Ecto neural progenitor cell (in vitro differentiated cells): ENCODE measurements around the gene HCRT.
"Not testable (repeated sequence)": the region's sequence is repeated elsewhere in the genome, so short reads cannot be mapped to it uniquely, and the experiment has no call there.

Experiments
- DNase-seq: peaks from one replicate; pipeline ENCODE4 v3.0.0-alpha.2; 2018; ENCODE audit warnings: low spot score

HCRT gene, protein sequence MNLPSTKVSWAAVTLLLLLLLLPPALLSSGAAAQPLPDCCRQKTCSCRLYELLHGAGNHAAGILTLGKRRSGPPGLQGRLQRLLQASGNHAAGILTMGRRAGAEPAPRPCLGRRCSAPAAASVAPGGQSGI

DNA sequence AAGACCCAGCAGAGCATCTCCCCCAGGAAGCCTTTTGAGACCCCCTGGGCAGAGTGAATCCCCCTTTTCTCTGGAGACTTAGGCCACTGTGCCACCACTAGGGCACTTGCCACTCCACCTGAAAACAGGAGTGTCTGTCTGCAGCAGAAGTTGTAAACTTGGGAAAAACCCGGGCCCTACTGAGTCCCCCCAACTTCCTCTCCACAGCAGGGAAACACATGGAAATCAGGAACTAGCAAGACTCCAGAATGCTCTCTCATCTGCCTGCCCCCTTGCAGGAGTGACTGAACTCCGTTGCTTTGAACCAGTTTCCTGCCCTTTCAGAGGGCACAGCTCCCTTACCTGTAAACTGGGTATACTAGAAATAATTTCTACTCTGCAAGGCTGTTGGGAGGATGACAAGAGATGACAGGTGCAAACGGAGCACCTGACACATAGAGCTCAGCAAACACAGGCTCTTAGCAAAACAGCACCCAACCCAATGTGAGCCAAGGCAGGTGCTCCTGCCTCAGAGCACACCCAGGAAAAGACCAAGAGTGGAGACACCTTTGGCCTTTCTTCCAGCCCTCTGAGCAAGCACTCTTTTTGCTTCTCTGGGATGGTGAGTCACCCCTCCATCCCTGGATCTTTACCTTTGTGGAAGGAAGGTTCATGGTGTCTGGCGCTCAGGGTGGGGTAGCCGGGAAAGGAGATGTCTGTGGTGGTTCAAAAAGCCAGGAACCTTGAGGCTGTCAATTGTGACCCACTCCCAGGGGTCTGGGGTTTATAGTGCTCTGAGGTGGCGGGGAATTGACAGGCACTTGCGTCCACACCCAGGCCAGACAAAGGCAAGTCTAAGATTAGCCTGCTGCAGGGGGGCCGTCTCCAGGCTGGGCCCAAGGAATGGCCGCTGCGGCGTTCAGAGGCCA, at the start of gene HCRT:
TSS of gene HCRT (minus strand) at position 740 of the 908 bp plus-strand sequence. CDS start at position 653, 87 bp downstream.
- DNase-seq = no peak

DNA sequence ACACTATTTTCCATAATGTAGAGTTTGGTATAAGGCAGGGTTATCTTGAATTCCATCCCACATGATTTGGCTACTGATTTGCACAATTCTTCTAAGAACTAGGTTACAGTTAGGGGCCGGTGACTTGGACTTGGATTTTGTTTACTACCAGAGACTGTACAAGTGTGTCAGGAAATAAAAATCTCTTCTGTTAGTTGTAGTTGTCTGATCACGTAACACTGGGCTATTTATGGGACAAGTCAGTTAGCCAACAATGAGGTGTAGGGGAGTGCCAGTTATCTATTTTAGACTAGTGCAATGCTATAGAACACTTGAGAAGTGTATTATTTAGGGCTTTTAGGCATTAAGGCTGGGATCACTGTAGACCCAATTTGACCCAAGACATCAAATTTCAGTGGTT, 48.7 kb upstream of the HCRT start:
- DNase-seq = no peak

DNA sequence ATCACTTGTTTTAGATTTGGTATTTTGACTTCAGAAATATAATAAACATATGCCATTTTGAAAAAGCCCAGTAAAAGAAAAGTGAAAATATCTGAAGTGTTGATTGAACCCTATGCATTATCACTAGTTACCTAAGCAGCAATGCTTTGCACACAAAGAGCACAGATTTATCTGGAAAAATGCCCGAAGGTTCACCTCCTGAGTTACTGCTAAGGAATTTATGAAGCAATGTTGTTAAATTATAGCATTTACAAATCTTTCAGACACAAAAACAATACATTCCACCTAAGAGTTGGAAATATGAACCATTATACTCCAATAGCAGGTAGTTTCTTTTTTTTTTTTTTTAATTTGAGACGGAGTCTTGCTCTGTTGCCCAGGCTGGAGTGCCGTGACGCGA, 47.9 kb upstream of the HCRT start:
- DNase-seq = no peak

DNA sequence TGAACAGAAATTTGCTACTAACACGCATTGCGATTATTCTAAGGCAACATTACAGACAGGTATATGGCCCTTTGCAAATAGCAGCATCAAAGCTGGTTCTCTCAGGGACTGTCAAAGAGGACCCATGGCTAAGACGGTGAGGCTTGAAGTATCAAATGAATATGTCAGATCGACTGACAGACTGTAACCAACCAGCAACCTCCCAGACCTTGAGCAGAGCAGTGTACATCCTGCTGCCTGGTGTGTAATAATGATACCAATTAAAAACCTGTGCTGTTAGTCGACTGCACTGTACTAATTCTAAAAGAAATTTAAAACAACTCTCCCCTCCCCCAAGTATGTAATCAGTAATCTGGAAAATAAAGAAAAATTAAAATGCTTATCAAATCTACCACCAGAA, 45.0 kb upstream of the HCRT start:
- DNase-seq = no peak

DNA sequence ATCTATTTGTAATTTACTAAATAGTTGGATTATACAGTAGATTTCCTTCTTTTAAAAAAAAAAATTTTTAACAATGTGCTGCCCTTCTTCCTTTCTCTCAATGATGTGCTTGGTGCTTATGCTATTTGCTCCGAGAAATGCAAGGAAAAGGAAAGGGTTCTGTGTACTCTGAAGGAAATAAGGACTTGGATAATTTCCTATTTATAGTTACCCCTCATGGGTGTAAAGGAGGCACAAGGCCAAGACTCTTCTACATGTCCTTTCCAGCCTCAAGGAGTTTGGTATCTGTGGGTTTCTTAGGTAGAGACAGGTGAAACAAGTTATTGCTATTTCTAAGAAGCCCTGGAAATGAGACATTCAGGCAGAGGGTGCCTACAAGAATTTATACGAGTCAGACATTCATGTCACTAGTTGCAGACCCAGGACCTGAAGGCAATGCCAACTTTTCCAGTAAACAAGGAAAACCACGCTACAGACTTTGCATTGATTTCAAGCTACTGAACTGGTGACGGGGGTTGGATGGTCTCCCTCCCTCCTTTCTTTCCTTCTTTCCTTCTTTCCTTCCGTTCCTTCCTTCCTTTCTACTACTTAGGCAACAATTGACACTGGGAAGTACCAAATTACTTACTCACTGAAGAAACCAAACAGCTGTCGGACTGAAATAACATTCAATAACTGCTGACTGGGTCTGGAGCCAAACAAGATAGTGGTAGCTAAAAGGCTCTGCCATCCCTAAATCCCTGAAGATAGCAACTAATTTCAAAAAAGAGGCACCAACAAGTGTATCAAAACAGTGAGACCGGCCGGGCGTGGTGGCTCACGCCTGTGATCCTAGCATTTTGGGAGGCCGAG, 42.8 kb upstream of the HCRT start:
- no peak for DNase-seq

DNA sequence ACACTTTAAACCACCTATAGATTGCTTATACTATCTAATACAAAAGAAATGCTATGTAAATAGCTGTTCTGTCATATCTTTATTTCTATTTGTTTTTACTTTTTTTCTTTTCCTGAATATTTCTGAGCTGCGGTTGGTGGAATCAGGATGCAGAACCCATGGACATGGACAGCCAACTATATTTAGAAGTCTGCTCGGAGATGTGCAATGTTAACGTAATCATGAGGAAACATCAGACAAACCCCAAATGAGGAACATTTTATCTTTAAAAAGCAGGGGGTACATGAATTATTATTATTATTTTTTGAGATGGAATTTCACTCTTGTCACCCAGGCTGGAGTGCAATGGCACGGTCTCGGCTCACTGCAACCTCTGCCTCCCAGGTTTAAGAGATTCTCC, 40.4 kb upstream of the HCRT start:
- no peak for DNase-seq

DNA sequence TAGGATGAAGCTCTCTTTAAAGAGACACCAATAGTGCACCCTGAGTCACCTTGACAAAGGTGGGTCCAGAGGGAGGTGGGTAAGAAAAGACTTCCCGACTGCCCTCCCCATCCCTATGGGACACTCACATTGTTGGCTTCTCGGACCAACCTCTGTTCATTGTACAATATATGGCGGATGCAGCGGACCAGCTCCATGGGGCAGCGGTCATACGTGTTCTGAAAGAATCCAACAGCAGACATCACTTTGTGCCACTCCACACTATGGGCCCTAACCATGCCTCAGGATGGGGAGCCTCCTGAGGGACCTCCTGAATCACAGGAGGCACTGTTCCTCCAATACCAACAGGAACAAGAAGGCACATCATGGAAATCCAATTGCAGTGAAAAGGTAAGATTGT, 39.4 kb upstream of the HCRT start:
- no peak for DNase-seq

DNA sequence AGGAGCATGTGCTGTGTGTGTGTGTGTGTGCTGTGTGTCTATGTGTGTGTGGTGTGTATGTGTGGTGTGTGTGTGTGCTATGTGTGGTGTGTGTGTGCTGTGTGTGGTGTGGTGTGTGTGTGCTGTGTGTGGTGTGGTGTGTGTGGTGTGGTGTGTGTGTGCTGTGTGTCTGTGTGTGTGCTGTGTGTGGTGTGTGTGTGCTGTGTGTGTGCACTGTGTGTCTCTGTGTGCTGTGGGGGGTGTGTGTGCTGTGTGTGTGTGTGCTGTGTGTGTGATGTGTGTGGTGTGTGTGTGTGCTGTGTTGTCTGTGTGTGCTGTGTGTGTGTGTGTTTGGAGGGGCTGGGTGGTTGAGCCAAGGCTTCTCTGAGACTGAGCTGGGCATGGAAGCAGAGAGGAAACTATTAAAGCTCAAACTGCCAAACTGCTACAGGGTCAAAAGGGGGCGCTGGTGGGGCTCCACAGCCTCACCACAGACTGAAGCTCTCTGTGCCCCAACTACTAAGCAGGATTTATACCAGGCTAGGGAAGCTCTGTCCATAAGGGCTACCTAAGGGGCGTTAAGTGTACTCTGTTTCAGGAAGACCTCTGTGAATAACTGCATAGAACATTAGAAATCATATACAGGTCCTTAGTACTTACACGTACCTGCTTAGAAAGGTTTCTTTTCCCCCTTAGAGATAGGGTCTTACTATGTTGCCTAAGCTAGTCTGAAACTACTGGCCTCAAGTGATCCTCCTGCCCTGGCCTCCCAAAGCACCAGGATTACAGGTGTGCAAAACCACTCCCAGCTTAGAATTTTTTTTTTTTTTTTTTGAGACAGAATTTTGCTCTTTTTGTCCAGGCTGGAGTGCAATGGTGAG, 36.9 kb upstream of the HCRT start:
- peak; percentile 72 for DNase-seq

DNA sequence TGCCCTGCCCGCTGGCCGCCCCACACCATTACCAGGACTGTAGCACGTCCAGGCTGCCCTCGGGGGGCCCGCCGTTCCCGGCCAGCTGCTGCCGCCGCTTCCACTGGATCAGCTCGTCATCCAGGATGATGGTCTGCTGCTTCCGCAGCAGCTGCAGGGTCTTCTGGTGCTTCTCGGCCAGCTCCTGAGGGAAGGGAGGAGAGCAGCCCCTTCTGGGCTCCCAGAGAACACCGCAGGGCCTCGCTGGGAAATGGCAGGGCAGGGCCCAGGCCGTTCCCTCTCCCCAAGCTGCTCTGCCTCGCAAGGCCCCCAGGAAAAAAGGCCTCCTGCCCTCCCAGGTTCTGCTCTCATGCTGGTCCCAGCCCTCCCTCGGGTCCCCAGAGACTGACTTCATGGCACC, 34.0 kb upstream of the HCRT start:
- not testable (repeated sequence) for DNase-seq

DNA sequence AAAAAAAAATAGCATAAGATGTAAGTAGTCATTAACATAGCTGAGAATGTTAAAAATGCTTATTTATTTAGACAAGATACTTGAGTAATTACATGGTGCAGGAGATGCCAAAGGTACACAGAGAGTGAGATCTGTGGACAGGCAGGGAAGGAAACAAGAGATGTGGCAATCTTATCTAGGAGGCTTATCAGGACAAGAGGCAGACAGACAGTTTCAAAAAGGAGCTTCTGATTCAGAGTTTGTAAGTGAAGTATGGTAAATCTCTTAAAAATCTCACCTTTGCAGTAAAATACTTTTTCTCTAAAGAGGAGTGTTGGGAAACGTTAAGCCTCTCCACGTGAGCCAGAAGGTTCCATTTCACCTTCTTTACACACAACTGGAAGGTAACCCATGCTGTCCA, 28.9 kb upstream of the HCRT start:
- no peak for DNase-seq

DNA sequence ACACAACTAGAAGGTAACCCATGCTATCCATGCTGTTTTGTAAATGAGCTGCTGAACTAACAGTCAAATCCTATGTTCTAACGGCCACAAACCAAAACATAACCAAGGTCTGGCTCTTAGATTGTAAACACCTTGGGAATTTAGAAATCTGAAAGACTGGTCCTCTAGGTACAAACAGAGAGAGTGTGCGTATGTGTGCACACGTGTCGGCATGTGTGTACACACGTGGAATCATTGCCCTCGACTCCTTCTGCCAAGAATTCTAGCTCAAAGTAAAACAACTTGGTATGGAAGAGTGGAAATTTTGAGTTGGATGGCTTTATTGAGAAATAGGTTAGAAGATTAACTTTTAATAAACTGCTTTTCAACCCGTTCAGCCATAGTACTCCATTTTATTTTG, 27.1 kb upstream of the HCRT start:
- no peak for DNase-seq

DNA sequence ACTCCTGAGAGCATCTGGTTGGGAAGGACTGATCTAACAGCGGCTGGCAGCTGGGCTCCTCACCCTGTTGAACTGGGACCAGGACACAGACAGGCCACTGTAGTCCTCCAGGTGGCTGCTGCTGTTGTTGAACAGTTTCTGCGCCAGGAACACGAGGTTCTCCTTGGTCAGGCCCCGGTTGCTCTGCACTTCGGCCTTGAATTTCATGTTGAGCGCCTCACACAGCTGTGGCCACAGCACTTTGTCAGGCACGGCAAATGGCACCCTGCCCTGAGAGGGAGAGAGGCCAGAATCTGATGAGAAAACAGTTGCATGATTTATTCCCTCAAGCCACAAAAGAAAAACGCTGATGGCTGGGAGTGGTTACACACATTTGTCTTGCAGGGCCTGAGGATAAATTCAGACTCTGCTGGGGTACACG, 26.7 kb upstream of the HCRT start:
- DNase-seq = not testable (repeated sequence)

DNA sequence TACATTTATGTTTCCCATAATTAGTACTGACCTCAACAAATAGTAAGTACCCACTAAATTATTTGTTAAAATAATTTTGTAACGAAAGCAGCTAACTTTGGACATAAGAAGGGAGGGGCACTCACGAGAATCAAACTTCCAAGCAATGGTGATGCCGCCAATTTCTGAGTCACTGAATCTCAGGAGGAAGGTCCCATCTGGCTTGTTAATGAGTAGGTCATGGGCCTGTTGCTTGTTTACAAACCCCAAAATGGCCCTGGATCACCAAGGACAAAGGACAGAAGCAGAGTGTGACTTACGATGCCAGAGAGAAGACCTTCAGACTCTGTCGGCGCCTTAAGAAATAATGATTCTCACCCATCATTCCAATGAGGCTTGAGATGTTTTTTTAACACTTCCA, 24.8 kb upstream of the HCRT start:
- DNase-seq = no peak

DNA sequence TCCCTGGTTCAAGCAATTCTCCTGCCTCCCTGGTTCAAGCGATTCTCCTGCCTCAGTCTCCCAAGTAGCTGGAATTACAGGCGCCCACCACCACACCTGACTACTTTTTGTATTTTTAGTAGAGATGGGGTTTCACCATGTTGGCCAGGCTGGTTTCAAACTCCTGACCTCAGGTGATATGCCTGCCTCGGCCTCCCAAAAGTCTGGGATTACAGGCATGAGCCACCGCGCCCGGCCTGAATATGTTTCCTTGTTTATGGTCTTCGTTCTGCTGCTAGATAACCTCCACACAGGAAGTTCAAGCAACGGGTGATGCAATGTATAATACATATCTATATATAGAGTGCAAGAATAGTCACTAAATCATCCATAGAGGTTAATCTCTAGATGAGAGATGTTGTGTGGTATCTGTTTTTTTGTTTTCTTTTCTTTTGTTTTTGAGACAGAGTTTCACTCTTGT, 20.9 kb upstream of the HCRT start:
- DNase-seq = not testable (repeated sequence)

DNA sequence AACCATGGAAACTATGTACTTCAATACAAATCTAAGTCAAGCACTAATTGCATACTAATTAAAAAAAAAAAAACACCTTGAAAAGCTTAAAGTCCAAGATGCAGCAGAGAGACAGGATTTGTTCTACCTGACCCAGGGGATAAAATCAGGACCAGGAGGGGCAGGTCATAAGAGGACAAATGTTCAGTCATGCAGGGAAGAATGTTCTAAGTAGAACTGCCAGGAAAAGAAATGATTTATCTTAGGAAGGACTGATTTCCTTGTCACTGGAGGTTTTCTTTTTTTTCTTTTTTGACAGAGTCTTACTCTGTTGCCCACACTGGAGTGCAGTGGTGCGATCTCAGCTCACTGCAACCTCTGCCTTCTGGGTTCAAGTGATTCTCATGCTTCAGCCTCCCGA, 18.1 kb upstream of the HCRT start:
- no peak for DNase-seq

DNA sequence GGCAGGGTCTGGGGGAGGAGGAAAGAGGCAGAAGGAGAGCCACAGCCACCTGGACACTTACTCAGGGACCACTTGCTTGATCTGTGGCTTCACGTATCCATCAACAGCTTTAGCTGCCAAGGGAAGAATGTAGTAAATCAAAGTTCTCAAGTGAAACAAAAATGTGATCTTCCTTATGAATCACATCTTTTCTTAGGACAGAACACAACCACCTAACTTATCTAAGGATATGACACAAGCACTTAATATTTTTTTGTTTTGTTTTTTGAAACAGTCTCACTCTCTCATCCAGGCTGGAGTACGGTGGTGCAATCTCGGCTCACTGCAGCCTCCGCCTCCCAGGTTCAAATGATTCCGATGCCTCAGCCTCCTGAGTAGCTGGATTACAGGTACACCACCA, 17.4 kb upstream of the HCRT start:
- no peak for DNase-seq

DNA sequence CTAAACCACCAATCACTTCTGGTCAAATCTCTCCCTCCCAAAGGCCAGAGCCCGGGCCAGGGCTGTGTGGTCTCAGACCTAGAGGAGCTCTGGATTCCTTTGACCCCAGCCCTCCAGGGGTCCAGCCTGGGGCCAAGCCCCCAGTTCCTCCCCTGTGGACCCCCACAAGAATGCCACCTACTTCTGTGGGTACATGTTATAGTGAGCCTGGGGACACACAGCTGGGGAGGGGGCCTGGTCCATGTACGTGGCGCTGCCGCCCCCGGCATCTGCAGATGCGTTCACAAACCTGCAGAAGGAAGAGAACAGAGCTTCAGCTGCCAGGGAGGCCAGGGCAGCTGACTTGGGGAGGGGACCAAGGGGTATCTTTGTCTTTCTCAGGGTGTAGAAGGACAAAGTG, 16.9 kb upstream of the HCRT start:
- no peak for DNase-seq

DNA sequence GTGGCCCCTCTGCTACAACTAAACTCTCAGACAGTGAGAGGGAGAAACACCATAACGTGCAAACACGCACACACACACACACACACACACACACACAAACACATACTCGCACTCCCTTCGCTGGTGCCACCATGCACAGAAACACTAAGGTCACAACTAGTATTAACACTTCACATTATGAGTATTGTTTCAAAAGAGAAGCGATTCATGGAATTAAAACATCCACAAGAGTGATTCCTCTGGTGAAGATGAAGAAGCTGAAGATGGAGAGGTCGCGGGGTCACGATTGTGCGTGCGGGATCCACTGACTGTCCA, 16.2 kb upstream of the HCRT start:
- no peak for DNase-seq

DNA sequence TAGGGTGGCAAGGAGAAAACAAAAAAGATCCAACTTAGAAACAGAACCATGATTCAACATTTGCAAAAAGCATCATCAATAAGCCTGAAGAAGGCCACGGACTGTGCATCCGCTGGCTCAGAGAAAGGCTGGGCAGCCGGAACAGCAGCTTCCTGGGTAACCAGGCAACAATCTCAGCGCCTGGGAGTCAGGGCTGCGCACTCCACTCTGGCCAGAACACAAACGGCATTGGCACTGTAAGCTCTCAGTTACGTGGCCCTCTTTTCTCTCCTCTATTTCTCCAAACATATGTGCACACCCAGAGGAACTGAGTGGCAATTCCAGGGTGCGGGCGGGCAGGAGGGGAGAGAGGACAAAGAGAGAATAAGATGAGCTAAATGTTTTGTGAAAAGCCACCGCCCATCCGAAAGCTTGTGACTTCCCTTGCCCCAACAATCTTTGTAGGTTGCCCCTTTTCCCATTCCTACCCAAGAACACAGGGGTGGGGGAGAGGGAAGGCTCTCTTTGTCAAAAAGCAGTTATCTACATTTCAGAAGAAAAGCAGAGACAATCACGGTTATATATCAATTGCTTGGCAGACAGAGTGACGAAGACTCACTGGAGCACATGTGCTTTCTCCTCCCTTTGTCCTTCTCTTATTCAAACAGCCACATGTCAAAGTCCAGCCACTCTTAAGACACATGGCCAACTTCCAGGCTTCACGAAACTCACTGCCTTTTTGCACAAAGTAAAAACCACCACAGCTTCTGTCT, 15.6 kb upstream of the HCRT start:
- no peak for DNase-seq

DNA sequence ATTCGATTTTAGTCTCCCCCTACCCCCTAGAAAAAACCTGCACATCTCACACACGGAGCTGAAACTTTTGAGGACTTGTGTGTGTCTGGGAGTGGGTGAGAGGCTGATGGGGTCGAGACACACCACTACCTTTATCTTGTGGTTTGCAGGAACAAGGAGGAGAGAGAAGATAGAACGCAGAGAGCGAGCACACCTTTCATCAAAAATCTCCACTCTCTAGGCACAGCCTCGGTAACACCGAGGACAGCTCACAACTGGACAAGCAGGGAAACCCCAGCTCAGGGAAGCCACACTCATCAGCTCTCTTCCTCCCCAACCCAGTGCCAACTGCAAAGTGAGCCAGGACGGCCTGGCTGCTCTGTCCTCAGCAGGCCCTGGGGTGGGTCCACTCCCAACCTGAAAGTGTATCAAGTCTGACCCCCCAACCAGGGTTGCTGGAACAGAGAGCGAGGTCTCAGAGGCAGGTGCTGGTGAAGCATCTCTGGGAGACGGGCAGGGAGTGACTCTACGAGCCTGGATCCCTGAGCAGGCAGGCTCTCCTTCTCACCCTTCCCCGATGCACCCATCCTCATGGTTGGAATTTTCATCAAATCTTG, 14.3 kb upstream of the HCRT start:
- no peak for DNase-seq

DNA sequence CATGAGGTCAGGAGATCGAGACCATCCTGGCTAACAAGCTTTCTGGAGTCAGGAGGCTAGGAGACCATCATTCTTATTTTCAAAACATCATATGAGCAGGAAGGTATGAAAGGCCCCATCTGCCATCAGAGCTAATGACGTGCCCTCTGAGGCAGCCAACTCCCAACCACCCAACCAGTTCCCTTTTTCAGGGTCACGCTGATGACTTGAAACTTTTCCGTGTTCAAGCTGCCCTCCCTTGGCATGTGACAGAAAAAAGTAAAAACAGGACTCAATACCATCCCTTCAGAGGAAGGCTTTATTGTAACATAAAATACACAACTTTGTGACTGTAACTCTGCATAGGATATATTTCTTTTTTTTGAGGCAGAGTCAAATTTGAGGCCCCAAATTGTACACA, 13.6 kb upstream of the HCRT start:
- DNase-seq = no peak
